Measurements from ENCODE around the gene SPRYD3.

Gene SPRYD3

GRCh38 chr12:53067993-53068770 lies 11.0 kb downstream of the SPRYD3 start:
- no peak for TF ChIP-seq USF1 (IDR thresholded peaks at IDR 0.05)
- TF ChIP-seq CREB1 (IDR thresholded peaks at IDR 0.05; ENCODE audit: low read depth) = no peak
- no peak for TF ChIP-seq YY1 (IDR thresholded peaks at IDR 0.05; ENCODE audit: low read depth)
- no peak for TF ChIP-seq RAD21 (IDR thresholded peaks at IDR 0.05; ENCODE audit: low read depth)
- TF ChIP-seq REST (IDR thresholded peaks at IDR 0.05; ENCODE audit: low read depth) = no peak
- no peak for TF ChIP-seq NFIC (IDR thresholded peaks at IDR 0.05)
- no peak for TF ChIP-seq TCF12 (IDR thresholded peaks at IDR 0.05; ENCODE audit: low read depth)
- no peak for TF ChIP-seq EGR1 (IDR thresholded peaks at IDR 0.05)
- no peak for TF ChIP-seq EP300 (IDR thresholded peaks at IDR 0.05; ENCODE audit: borderline replicate concordance)
- TF ChIP-seq TAF1 (IDR thresholded peaks at IDR 0.05; ENCODE audit: low read depth) = no peak

GRCh38 chr12:53067074-53067992 lies 11.9 kb downstream of the SPRYD3 start:
- no peak for TF ChIP-seq REST (IDR thresholded peaks at IDR 0.05; ENCODE audit: low read depth)
- no peak for TF ChIP-seq EP300 (IDR thresholded peaks at IDR 0.05; ENCODE audit: borderline replicate concordance)

- TF ChIP-seq CEBPB (IDR thresholded peaks at IDR 0.05) (no peak), MAX (IDR thresholded peaks at IDR 0.05) (no peak), RAD21 (IDR thresholded peaks at IDR 0.05; ENCODE audit: low read depth) (peak; percentile 94), EGR1 (IDR thresholded peaks at IDR 0.05) (no peak)
These were observed 12.9 kb downstream of the SPRYD3 start for GRCh38 chr12:53065975-53066931.

GRCh38 chr12:53065470-53065869 lies 13.7 kb downstream of the SPRYD3 start:
- no peak for TF ChIP-seq TEAD4 (IDR thresholded peaks at IDR 0.05)
- TF ChIP-seq ZBTB7A (IDR thresholded peaks at IDR 0.05; ENCODE audit: low read depth) = no peak
- TF ChIP-seq NFIC (IDR thresholded peaks at IDR 0.05) = no peak
- TF ChIP-seq YY1 (IDR thresholded peaks at IDR 0.05; ENCODE audit: low read depth) = no peak
- TF ChIP-seq USF1 (IDR thresholded peaks at IDR 0.05) = no peak
- TF ChIP-seq EP300 (IDR thresholded peaks at IDR 0.05; ENCODE audit: borderline replicate concordance) = no peak
- TF ChIP-seq EGR1 (IDR thresholded peaks at IDR 0.05) = no peak
- TF ChIP-seq RAD21 (IDR thresholded peaks at IDR 0.05; ENCODE audit: low read depth) = no peak
- TF ChIP-seq CREB1 (IDR thresholded peaks at IDR 0.05; ENCODE audit: low read depth) = no peak
- no peak for TF ChIP-seq TAF1 (IDR thresholded peaks at IDR 0.05; ENCODE audit: low read depth)
- no peak for TF ChIP-seq TCF12 (IDR thresholded peaks at IDR 0.05; ENCODE audit: low read depth)
- TF ChIP-seq REST (IDR thresholded peaks at IDR 0.05; ENCODE audit: low read depth) = no peak
- TF ChIP-seq FOXM1 (IDR thresholded peaks at IDR 0.05; ENCODE audit: borderline replicate concordance, low read depth) = no peak
- no peak for TF ChIP-seq CEBPB (IDR thresholded peaks at IDR 0.05)
- TF ChIP-seq MAX (IDR thresholded peaks at IDR 0.05) = no peak

All from Ishikawa (cell line).